ENCODE measurements around the gene KNDC1.
A peak's percentile ranks its signal among the peaks of the same experiment; 100 is the strongest.

Gene KNDC1

DNA sequence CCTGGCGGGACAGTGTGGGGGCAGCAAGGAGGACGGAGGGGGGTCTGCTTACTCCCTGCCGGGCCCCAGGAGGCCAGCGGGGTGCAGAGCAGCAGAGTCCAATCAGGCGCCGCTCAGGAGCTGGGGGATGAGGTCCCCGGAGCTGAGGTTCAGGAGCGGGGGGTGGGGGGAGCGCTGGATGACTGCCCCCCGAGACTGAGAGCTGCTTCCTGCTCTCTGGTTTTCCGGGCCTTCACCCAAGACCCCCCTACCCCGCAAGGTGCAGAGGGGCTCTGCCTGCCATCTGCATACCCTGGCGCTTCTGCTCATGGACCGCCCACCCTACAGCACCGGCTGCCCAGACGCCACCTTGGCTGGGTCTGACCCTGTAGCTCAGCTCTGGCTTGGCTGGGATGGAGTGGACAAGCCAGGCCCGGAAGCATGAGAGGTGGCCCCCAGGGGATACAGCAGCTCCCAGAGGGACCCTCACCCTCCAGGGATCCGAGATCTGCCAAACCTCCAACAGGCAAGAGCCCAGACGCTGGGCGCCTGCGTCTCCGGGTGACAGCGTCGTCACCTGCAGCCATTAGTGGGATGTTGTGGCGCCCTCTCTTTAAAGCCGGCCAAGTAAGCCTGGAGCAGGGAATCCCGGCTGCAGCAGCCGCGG is 930 bp downstream of the KNDC1 start:
- Histone ChIP-seq H2AFZ (ENCODE audit: low read depth, low read length) (no peak overlapping the region), H3K14ac (ENCODE audit: low read length in 2 of 2) (peak overlapping the region in 1 of 2 experiments; percentile 31), H4K91ac (ENCODE audit: low read length) (no peak overlapping the region), H2BK12ac (ENCODE audit: low read length in 2 of 2) (no peak overlapping the region), H3K27me3 (ENCODE audit: control insufficient read depth in 1 of 2, insufficient read depth in 1 of 2, low read length in 2 of 2) (peaks cover 44 to 74% of the 10 kb centered on the region in 2 experiments), H3K4me1 (ENCODE audit: control insufficient read depth, insufficient read depth, low read depth, low read length) (peaks cover 23% of the 10 kb centered on the region), H4K8ac (ENCODE audit: low read length) (no peak overlapping the region), H2BK120ac (ENCODE audit: low read depth, low read length) (no peak overlapping the region), H3K4me3 (ENCODE audit: insufficient read depth in 1 of 2, low read depth in 1 of 2, low read length in 2 of 2) (peak overlapping the region; percentile 50 to 61), H3K18ac (ENCODE audit: low read depth in 1 of 2, low read length in 2 of 2) (no peak overlapping the region), H2BK5ac (ENCODE audit: low read depth, low read length, poor library complexity, severe bottlenecking) (no peak overlapping the region), H3K36me3 (ENCODE audit: control insufficient read depth in 1 of 2, insufficient read depth in 2 of 2, low read depth in 1 of 2, low read length in 2 of 2) (no peaks in the 10 kb centered on the region), H3K4me2 (ENCODE audit: low read length, poor library complexity, severe bottlenecking) (peak overlapping the region; percentile 83), H3K79me1 (replicated peaks; ENCODE audit: low read length, poor library complexity, severe bottlenecking) (no peaks in the 10 kb centered on the region), H3K9ac (ENCODE audit: low read length) (no peak overlapping the region), H3K27ac (ENCODE audit: low read length, poor library complexity, severe bottlenecking) (no peak overlapping the region), H3K4ac (ENCODE audit: low read depth in 1 of 2, low read length in 2 of 2) (no peak overlapping the region), H3K9me3 (ENCODE audit: control insufficient read depth, low read length) (no peaks in the 10 kb centered on the region), H3K23ac (ENCODE audit: low read length in 2 of 2) (no peak overlapping the region), H2AK5ac (ENCODE audit: low read length, severe bottlenecking) (no peak overlapping the region), H2BK15ac (ENCODE audit: low read depth, poor library complexity, severe bottlenecking) (no peak overlapping the region)
- no peak for DNase-seq
- 13% methylated on average over 27 of the region's 29 CpGs for WGBS

DNA sequence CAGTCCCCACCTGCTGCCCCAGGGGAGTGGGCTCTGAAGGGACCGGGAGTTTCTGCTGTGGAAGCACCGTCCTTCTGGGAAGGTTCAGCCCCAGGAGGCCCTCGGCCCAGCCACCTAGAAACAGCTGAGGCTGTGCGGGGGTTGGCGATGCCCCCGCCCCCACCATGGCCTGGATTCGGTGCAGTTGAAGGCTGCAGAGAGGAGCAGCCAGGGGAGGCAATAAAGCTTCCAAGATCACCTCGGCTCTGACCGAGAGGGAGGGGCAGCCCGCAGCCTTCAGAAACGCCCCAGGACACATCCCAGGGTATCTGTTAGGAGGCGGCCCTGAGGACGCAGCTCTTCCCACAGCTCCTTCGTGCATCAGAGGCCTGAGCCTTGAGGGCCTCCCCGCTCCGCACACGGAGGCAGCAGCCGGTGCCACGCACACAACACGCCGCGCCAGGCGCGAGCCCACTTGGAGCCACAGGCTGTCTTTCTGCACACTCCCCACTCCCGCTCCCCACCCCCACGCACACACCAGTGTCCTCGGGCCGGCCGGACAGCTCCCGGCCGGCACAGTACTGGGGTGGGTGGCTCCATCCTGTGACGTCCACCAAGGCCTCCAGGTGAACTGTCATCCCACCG is 1.6 kb downstream of the KNDC1 start:
- H3K4me2 ChIP-seq (ENCODE audit: low read length, poor library complexity, severe bottlenecking) = no peak overlapping the region
- H3K14ac ChIP-seq (ENCODE audit: low read length in 2 of 2) = no peak overlapping the region
- H3K9me3 ChIP-seq (ENCODE audit: control insufficient read depth, low read length) = no peaks in the 10 kb centered on the region
- H3K4me1 ChIP-seq (ENCODE audit: control insufficient read depth, insufficient read depth, low read depth, low read length) = peaks cover 23% of the 10 kb centered on the region
- H2BK15ac ChIP-seq (ENCODE audit: low read depth, poor library complexity, severe bottlenecking) = no peak overlapping the region
- no peak overlapping the region for H2BK120ac ChIP-seq (ENCODE audit: low read depth, low read length)
- H4K8ac ChIP-seq (ENCODE audit: low read length) = no peak overlapping the region
- H3K4ac ChIP-seq (ENCODE audit: low read depth in 1 of 2, low read length in 2 of 2) = no peak overlapping the region
- H3K18ac ChIP-seq (ENCODE audit: low read depth in 1 of 2, low read length in 2 of 2) = no peak overlapping the region
- peaks cover 44 to 75% of the 10 kb centered on the region in 2 experiments for H3K27me3 ChIP-seq (ENCODE audit: control insufficient read depth in 1 of 2, insufficient read depth in 1 of 2, low read length in 2 of 2)
- no peak for DNase-seq
- H2AK5ac ChIP-seq (ENCODE audit: low read length, severe bottlenecking) = no peak overlapping the region
- no peak overlapping the region for H3K27ac ChIP-seq (ENCODE audit: low read length, poor library complexity, severe bottlenecking)
- H3K79me1 ChIP-seq (replicated peaks; ENCODE audit: low read length, poor library complexity, severe bottlenecking) = no peaks in the 10 kb centered on the region
- no peak overlapping the region for H4K91ac ChIP-seq (ENCODE audit: low read length)
- no peak overlapping the region for H2BK12ac ChIP-seq (ENCODE audit: low read length in 2 of 2)
- H2BK5ac ChIP-seq (ENCODE audit: low read depth, low read length, poor library complexity, severe bottlenecking) = no peak overlapping the region
- H3K4me3 ChIP-seq (ENCODE audit: insufficient read depth in 1 of 2, low read depth in 1 of 2, low read length in 2 of 2) = no peak overlapping the region
- H3K23ac ChIP-seq (ENCODE audit: low read length in 2 of 2) = no peak overlapping the region
- no peaks in the 10 kb centered on the region for H3K36me3 ChIP-seq (ENCODE audit: control insufficient read depth in 1 of 2, insufficient read depth in 2 of 2, low read depth in 1 of 2, low read length in 2 of 2)
- WGBS = 54% methylated on average over 33 of the region's 33 CpGs
- no peak overlapping the region for H2AFZ ChIP-seq (ENCODE audit: low read depth, low read length)
- no peak overlapping the region for H3K9ac ChIP-seq (ENCODE audit: low read length)

DNA sequence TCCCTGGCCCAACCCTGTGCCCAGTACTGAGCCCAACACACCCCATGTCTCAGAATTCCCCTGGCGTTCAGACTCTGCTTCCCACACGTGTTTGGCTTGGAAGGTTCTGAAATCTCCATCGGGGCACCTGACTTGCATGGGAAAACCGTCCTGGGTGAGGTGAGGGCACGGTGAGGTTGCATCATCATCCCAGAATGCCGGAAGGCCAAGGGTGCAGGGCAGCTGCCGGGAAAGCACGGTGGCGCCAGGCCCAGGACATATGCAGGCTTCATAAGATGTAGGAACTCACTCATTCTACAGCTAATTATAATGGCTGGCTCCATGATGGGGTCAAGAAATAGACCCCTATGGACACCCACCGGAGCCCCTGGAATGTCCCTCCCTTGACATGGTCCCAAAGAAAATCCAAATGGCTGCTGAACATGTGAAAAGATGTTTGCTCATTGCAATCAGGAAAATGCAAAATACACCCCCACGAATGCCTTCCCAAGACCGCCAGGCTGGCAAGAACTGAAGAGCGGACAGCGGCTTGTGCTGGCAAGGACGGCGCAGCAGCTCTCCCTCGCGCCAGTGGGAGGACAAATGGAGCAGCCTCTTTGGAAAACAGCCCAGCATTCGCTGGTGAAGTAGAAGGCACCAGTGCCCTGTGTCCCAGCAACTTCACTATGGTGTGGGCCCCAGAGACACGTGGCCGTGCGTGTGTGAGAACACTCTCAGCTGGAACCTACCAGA is 2.3 kb downstream of the KNDC1 start:
- no peaks in the 10 kb centered on the region for H3K36me3 ChIP-seq (ENCODE audit: control insufficient read depth in 1 of 2, insufficient read depth in 2 of 2, low read depth in 1 of 2, low read length in 2 of 2)
- H4K91ac ChIP-seq (ENCODE audit: low read length) = no peak overlapping the region
- H3K4ac ChIP-seq (ENCODE audit: low read depth in 1 of 2, low read length in 2 of 2) = no peak overlapping the region
- no peak overlapping the region for H3K4me2 ChIP-seq (ENCODE audit: low read length, poor library complexity, severe bottlenecking)
- H3K27me3 ChIP-seq (ENCODE audit: control insufficient read depth in 1 of 2, insufficient read depth in 1 of 2, low read length in 2 of 2) = peaks cover 44 to 75% of the 10 kb centered on the region in 2 experiments
- no peak overlapping the region for H3K9ac ChIP-seq (ENCODE audit: low read length)
- no peaks in the 10 kb centered on the region for H3K9me3 ChIP-seq (ENCODE audit: control insufficient read depth, low read length)
- no peak overlapping the region for H3K14ac ChIP-seq (ENCODE audit: low read length in 2 of 2)
- no peak overlapping the region for H2AFZ ChIP-seq (ENCODE audit: low read depth, low read length)
- H2BK120ac ChIP-seq (ENCODE audit: low read depth, low read length) = no peak overlapping the region
- no peaks in the 10 kb centered on the region for H3K79me1 ChIP-seq (replicated peaks; ENCODE audit: low read length, poor library complexity, severe bottlenecking)
- no peak overlapping the region for H2AK5ac ChIP-seq (ENCODE audit: low read length, severe bottlenecking)
- no peak overlapping the region for H2BK5ac ChIP-seq (ENCODE audit: low read depth, low read length, poor library complexity, severe bottlenecking)
- no peak overlapping the region for H2BK15ac ChIP-seq (ENCODE audit: low read depth, poor library complexity, severe bottlenecking)
- H2BK12ac ChIP-seq (ENCODE audit: low read length in 2 of 2) = no peak overlapping the region
- H3K27ac ChIP-seq (ENCODE audit: low read length, poor library complexity, severe bottlenecking) = no peak overlapping the region
- WGBS = 89% methylated on average over 22 of the region's 22 CpGs
- H3K4me3 ChIP-seq (ENCODE audit: insufficient read depth in 1 of 2, low read depth in 1 of 2, low read length in 2 of 2) = no peak overlapping the region
- H4K8ac ChIP-seq (ENCODE audit: low read length) = no peak overlapping the region
- H3K23ac ChIP-seq (ENCODE audit: low read length in 2 of 2) = no peak overlapping the region
- DNase-seq = no peak
- no peak overlapping the region for H3K18ac ChIP-seq (ENCODE audit: low read depth in 1 of 2, low read length in 2 of 2)
- H3K4me1 ChIP-seq (ENCODE audit: control insufficient read depth, insufficient read depth, low read depth, low read length) = peaks cover 23% of the 10 kb centered on the region
